Measurements from ENCODE around the gene SLC39A8. TPM values are rescaled to one million over a fixed set of nuclear protein-coding genes. Genes with fewer than 3 reads are reported as not detected.

SLC39A8 gene
- total RNA-seq, 5 donors from 2014 or later (not counting 1 experiment from before 2014, with no cell fraction given) = 19.2 to 23.0 (median 19.9) TPM

GRCh38 chr4:102334624-102335023 is 10.7 kb downstream of the SLC39A8 start:
- H3K4me3 Mint-ChIP-seq = no peak overlapping the region
- no peaks in the 10 kb centered on the region for H3K9me3 Mint-ChIP-seq
- H3K4me1 Mint-ChIP-seq = peaks cover 68 to 74% (median 70%) of the 10 kb centered on the region in 3 donors
- Histone ChIP-seq H3K9me3 (no peaks in the 10 kb centered on the region), H3K27ac (ENCODE audit: low read length) (no peak overlapping the region), H3K27me3 (replicated peaks in 1 of 2; ENCODE audit: control insufficient read depth in 2 of 2, extremely low read depth in 1 of 2, insufficient read depth in 2 of 2, low read length in 1 of 2) (no peaks in the 10 kb centered on the region), H3K36me3 (ENCODE audit: control insufficient read depth in 2 of 2, extremely low read depth in 1 of 2, insufficient read depth in 1 of 2, low read length in 1 of 2) (no peaks in the 10 kb centered on the region), H3K4me1 (ENCODE audit: control insufficient read depth in 1 of 2, extremely low read depth in 1 of 2, insufficient read depth in 2 of 2, low read length in 2 of 2) (peaks cover 0 to 3% of the 10 kb centered on the region in 2 experiments), H3K4me3 (ENCODE audit: control insufficient read depth in 1 of 2, extremely low read depth in 1 of 2, low read length in 1 of 2) (no peak overlapping the region)
- H3K36me3 Mint-ChIP-seq = peaks cover 26% of the 10 kb centered on the region
- no peaks in the 10 kb centered on the region for H3K27me3 Mint-ChIP-seq
- DNase-seq = no peak
- CTCF ChIA-PET = no interaction called here
- POLR2A ChIA-PET = no interaction called here
- 80% methylated on average over 1 of the region's 2 CpGs for WGBS (ENCODE audit: insufficient coverage)
- no peak for ATAC-seq (replicated peaks in 1 of 4)
- no peak overlapping the region for H3K27ac Mint-ChIP-seq

GRCh38 chr4:102333787-102334186 is 11.5 kb downstream of the SLC39A8 start:
- Histone ChIP-seq H3K4me3 (ENCODE audit: control insufficient read depth in 1 of 2, extremely low read depth in 1 of 2, low read length in 1 of 2) (no peak overlapping the region), H3K4me1 (ENCODE audit: control insufficient read depth in 1 of 2, extremely low read depth in 1 of 2, insufficient read depth in 2 of 2, low read length in 2 of 2) (peaks cover 0 to 3% of the 10 kb centered on the region in 2 experiments), H3K27ac (ENCODE audit: low read length) (no peak overlapping the region), H3K27me3 (replicated peaks in 1 of 2; ENCODE audit: control insufficient read depth in 2 of 2, extremely low read depth in 1 of 2, insufficient read depth in 2 of 2, low read length in 1 of 2) (no peaks in the 10 kb centered on the region), H3K9me3 (no peaks in the 10 kb centered on the region), H3K36me3 (ENCODE audit: control insufficient read depth in 2 of 2, extremely low read depth in 1 of 2, insufficient read depth in 1 of 2, low read length in 1 of 2) (no peaks in the 10 kb centered on the region)
- ATAC-seq (replicated peaks in 1 of 4) (no peak), DNase-seq (no peak)
- Mint-ChIP-seq H3K27ac (no peak overlapping the region), H3K4me3 (no peak overlapping the region), H3K4me1 (peaks cover 64 to 72% (median 65%) of the 10 kb centered on the region in 3 donors), H3K27me3 (no peaks in the 10 kb centered on the region), H3K36me3 (peaks cover 23% of the 10 kb centered on the region), H3K9me3 (no peaks in the 10 kb centered on the region)
- WGBS (ENCODE audit: insufficient coverage) = 83% methylated on average over 1 of the region's 3 CpGs
- CTCF ChIA-PET = no interaction called here
- POLR2A ChIA-PET = no interaction called here

- no peaks in the 10 kb centered on the region for H3K9me3 ChIP-seq
- Mint-ChIP-seq H3K4me3 (no peak overlapping the region), H3K36me3 (peaks cover 17% of the 10 kb centered on the region), H3K9me3 (no peaks in the 10 kb centered on the region), H3K27me3 (no peaks in the 10 kb centered on the region), H3K4me1 (peaks cover 44 to 50% (median 50%) of the 10 kb centered on the region in 3 donors), H3K27ac (no peak overlapping the region)
- no peak for ATAC-seq (replicated peaks in 1 of 4)
- no CpG with 5 or more reads among the region's 1 CpG for WGBS (ENCODE audit: insufficient coverage)
- no peaks in the 10 kb centered on the region for H3K4me1 ChIP-seq (ENCODE audit: control insufficient read depth in 1 of 2, extremely low read depth in 1 of 2, insufficient read depth in 2 of 2, low read length in 2 of 2)
- POLR2A ChIA-PET = no interaction called here
- CTCF ChIA-PET = no interaction called here
- H3K27ac ChIP-seq (ENCODE audit: low read length) = no peak overlapping the region
- H3K4me3 ChIP-seq (ENCODE audit: control insufficient read depth in 1 of 2, extremely low read depth in 1 of 2, low read length in 1 of 2) = no peak overlapping the region
- no peaks in the 10 kb centered on the region for H3K36me3 ChIP-seq (ENCODE audit: control insufficient read depth in 2 of 2, extremely low read depth in 1 of 2, insufficient read depth in 1 of 2, low read length in 1 of 2)
- DNase-seq = no peak
- no peaks in the 10 kb centered on the region for H3K27me3 ChIP-seq (replicated peaks in 1 of 2; ENCODE audit: control insufficient read depth in 2 of 2, extremely low read depth in 1 of 2, insufficient read depth in 2 of 2, low read length in 1 of 2)
These were observed 17.2 kb downstream of the SLC39A8 start for GRCh38 chr4:102328045-102328444.

GRCh38 chr4:102326951-102327350 is 18.3 kb downstream of the SLC39A8 start:
- DNase-seq = no peak
- Mint-ChIP-seq H3K36me3 (peaks cover 16% of the 10 kb centered on the region), H3K27ac (no peak overlapping the region), H3K4me3 (no peak overlapping the region), H3K27me3 (no peaks in the 10 kb centered on the region), H3K4me1 (peaks cover 42 to 48% (median 46%) of the 10 kb centered on the region in 3 donors), H3K9me3 (no peaks in the 10 kb centered on the region)
- Histone ChIP-seq H3K9me3 (no peaks in the 10 kb centered on the region), H3K27ac (ENCODE audit: low read length) (no peak overlapping the region), H3K36me3 (ENCODE audit: control insufficient read depth in 2 of 2, extremely low read depth in 1 of 2, insufficient read depth in 1 of 2, low read length in 1 of 2) (no peaks in the 10 kb centered on the region), H3K4me1 (ENCODE audit: control insufficient read depth in 1 of 2, extremely low read depth in 1 of 2, insufficient read depth in 2 of 2, low read length in 2 of 2) (peaks cover 0 to under 1% of the 10 kb centered on the region in 2 experiments), H3K27me3 (replicated peaks in 1 of 2; ENCODE audit: control insufficient read depth in 2 of 2, extremely low read depth in 1 of 2, insufficient read depth in 2 of 2, low read length in 1 of 2) (no peaks in the 10 kb centered on the region), H3K4me3 (ENCODE audit: control insufficient read depth in 1 of 2, extremely low read depth in 1 of 2, low read length in 1 of 2) (no peak overlapping the region)
- CTCF ChIA-PET = no interaction called here
- no peak for ATAC-seq (replicated peaks in 1 of 4)
- 95% methylated on average over 2 of the region's 3 CpGs for WGBS (ENCODE audit: insufficient coverage)
- POLR2A ChIA-PET = no interaction called here

GRCh38 chr4:102324730-102325129 is 20.6 kb downstream of the SLC39A8 start:
- H3K27ac Mint-ChIP-seq = no peak overlapping the region
- Histone ChIP-seq H3K4me1 (ENCODE audit: control insufficient read depth in 1 of 2, extremely low read depth in 1 of 2, insufficient read depth in 2 of 2, low read length in 2 of 2) (peaks cover 0 to 2% of the 10 kb centered on the region in 2 experiments), H3K9me3 (no peaks in the 10 kb centered on the region), H3K36me3 (ENCODE audit: control insufficient read depth in 2 of 2, extremely low read depth in 1 of 2, insufficient read depth in 1 of 2, low read length in 1 of 2) (no peaks in the 10 kb centered on the region), H3K4me3 (ENCODE audit: control insufficient read depth in 1 of 2, extremely low read depth in 1 of 2, low read length in 1 of 2) (no peak overlapping the region), H3K27me3 (replicated peaks in 1 of 2; ENCODE audit: control insufficient read depth in 2 of 2, extremely low read depth in 1 of 2, insufficient read depth in 2 of 2, low read length in 1 of 2) (no peaks in the 10 kb centered on the region), H3K27ac (ENCODE audit: low read length) (no peak overlapping the region)
- H3K36me3 Mint-ChIP-seq = peaks cover 21% of the 10 kb centered on the region
- ChIA-PET POLR2A (no interaction called here), CTCF (no interaction called here)
- DNase-seq (no peak), ATAC-seq (replicated peaks in 1 of 4) (no peak)
- H3K4me1 Mint-ChIP-seq = peaks cover 37 to 53% (median 40%) of the 10 kb centered on the region in 3 donors
- H3K9me3 Mint-ChIP-seq = no peaks in the 10 kb centered on the region
- H3K4me3 Mint-ChIP-seq = no peak overlapping the region
- no CpG with 5 or more reads among the region's 3 CpGs for WGBS (ENCODE audit: insufficient coverage)
- H3K27me3 Mint-ChIP-seq = no peaks in the 10 kb centered on the region

GRCh38 chr4:102322736-102323135 is 22.5 kb downstream of the SLC39A8 start:
- H3K4me1 Mint-ChIP-seq = peaks cover 40 to 51% (median 42%) of the 10 kb centered on the region in 3 donors

More at GRCh38 chr4:102322736-102323135, 22.5 kb downstream of the SLC39A8 start:
- Histone ChIP-seq H3K4me3 (ENCODE audit: control insufficient read depth in 1 of 2, extremely low read depth in 1 of 2, low read length in 1 of 2) (no peak overlapping the region), H3K27me3 (replicated peaks in 1 of 2; ENCODE audit: control insufficient read depth in 2 of 2, extremely low read depth in 1 of 2, insufficient read depth in 2 of 2, low read length in 1 of 2) (no peaks in the 10 kb centered on the region), H3K9me3 (no peaks in the 10 kb centered on the region), H3K4me1 (ENCODE audit: control insufficient read depth in 1 of 2, extremely low read depth in 1 of 2, insufficient read depth in 2 of 2, low read length in 2 of 2) (peaks cover 0 to 2% of the 10 kb centered on the region in 2 experiments), H3K27ac (ENCODE audit: low read length) (no peak overlapping the region), H3K36me3 (ENCODE audit: control insufficient read depth in 2 of 2, extremely low read depth in 1 of 2, insufficient read depth in 1 of 2, low read length in 1 of 2) (no peaks in the 10 kb centered on the region)
- no peak overlapping the region for H3K4me3 Mint-ChIP-seq
- 100% methylated on average over 1 of the region's 2 CpGs for WGBS (ENCODE audit: insufficient coverage)
- no peaks in the 10 kb centered on the region for H3K9me3 Mint-ChIP-seq
- ChIA-PET POLR2A (interaction anchor here in 1 of 2 donors (0.5 kb wide), 1 partner anchor 754 kb away, joined by 3 read pairs; no protein-coding TSS in a partner anchor), CTCF (interaction anchor here (0.8 to 1.1 kb wide), 3 partner anchors 12 to 777 kb away, joined by 3 to 4 read pairs (median 3); partner anchors contain the start of gene BDH2 (in 1 of the 2))
- ATAC-seq (replicated peaks in 1 of 4) = peak in 1 of 4 experiments; percentile 20
- peaks cover 34% of the 10 kb centered on the region for H3K36me3 Mint-ChIP-seq
- DNase-seq = no peak
- no peaks in the 10 kb centered on the region for H3K27me3 Mint-ChIP-seq
- no peak overlapping the region for H3K27ac Mint-ChIP-seq
